ENCODE data around the gene ST3GAL4.

Gene ST3GAL4

DNA sequence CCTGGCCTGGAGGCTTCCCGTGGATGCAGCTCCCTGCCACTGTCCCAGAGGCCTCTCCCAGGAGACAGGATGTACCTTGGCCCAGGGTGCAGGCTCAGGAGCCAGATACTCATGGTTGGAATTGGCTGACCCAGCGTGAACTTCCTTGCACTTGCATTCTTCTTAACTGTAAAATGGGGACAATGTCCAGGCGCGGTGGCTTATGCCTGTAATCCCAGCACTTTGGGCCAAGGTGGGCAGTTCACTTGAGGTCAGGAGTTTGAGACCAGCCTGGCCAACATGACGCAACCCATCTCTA lies 20.1 kb upstream of the ST3GAL4 start:
- H3K36me3 Mint-ChIP-seq (ENCODE audit: insufficient read depth): peaks cover 25% of the 10 kb centered on the region
- peak overlapping the region; percentile 85 to 88 for H3K27ac Mint-ChIP-seq
- DNase-seq (no peak), ATAC-seq (replicated peaks) (no peak)
- no peak overlapping the region for H3K4me3 Mint-ChIP-seq
- peaks cover 26 to 37% of the 10 kb centered on the region in 2 donors for H3K4me1 Mint-ChIP-seq (ENCODE audit: low read depth in 2 of 2)
- no peaks in the 10 kb centered on the region for H3K9me3 Mint-ChIP-seq
- no peaks in the 10 kb centered on the region for H3K27me3 Mint-ChIP-seq

DNA sequence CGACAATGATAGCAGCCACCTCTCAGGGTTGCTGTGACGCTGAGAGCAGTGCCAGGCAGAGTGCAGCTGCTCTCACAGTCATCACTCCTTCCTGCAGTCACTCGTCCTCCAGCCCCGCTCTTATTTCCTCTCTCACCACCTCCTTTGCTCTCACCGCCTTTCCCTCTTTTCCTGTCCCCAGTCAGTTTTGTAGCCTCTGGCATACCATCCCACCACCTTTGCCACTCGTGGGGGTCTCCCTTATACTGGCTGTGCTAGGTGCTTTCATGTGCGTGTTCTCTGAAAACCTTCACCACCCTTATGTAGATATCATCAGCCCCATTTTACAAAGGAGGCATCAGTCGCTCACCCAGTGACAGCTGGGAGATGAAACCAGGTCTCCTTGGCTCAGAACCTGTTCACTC lies 19.3 kb upstream of the ST3GAL4 start:
- DNase-seq (no peak), ATAC-seq (replicated peaks) (peak; percentile 25)
- H3K4me1 Mint-ChIP-seq (ENCODE audit: low read depth in 2 of 2): peaks cover 25 to 35% of the 10 kb centered on the region in 2 donors
- H3K4me3 Mint-ChIP-seq: peak overlapping the region in 1 of 2 donors; percentile 26
- H3K27ac Mint-ChIP-seq: peak overlapping the region; percentile 88 to 92
- no peaks in the 10 kb centered on the region for H3K9me3 Mint-ChIP-seq
- no peaks in the 10 kb centered on the region for H3K27me3 Mint-ChIP-seq
- peaks cover 26% of the 10 kb centered on the region for H3K36me3 Mint-ChIP-seq (ENCODE audit: insufficient read depth)

DNA sequence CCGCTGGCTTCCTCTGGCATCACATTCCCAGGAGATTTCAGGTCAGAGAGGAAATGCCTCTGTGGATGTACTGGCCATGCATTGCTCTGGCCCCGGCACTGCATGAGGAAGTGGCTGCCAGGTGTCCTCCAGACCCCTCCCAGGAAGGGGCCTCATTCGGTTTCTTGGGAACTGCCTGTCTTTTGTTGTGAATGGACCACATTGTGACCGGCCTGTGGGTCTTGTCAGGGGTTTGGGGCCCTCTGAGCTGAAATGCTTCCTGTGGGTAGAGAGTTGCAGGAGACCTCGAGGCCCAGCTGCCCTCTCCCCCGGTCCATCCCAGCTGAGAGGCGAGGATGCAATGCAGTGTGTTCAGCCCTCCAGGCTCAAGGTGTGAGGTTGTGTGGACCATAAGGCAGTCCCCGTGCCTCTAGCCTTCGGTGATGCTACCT lies 18.8 kb upstream of the ST3GAL4 start:
- Mint-ChIP-seq H3K9me3 (no peaks in the 10 kb centered on the region), H3K27ac (peak overlapping the region; percentile 88 to 92), H3K36me3 (ENCODE audit: insufficient read depth) (peaks cover 24% of the 10 kb centered on the region), H3K4me3 (no peak overlapping the region), H3K4me1 (ENCODE audit: low read depth in 2 of 2) (peaks cover 22 to 30% of the 10 kb centered on the region in 2 donors), H3K27me3 (no peaks in the 10 kb centered on the region)
- ATAC-seq (replicated peaks) (no peak), DNase-seq (no peak)

DNA sequence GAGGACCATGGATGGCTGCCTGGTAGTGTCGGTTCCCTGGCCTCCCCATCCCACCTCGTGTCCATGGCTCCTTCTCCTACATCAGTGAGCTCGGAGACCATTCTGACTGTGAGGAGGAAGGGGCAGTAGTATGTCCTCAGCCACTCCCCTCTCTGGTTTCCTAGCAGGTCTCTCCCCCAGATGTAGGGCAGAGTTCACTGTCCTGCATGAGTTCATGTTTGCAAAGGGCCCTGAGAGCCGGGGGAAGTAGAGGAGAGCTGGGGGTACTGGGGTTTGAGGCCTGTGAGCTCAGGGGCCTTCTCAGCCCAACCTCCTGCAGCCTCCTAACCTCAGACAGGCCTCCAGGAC lies 18.4 kb upstream of the ST3GAL4 start:
- Mint-ChIP-seq H3K4me3 (no peak overlapping the region), H3K9me3 (no peaks in the 10 kb centered on the region), H3K36me3 (ENCODE audit: insufficient read depth) (peaks cover 24% of the 10 kb centered on the region), H3K4me1 (ENCODE audit: low read depth in 2 of 2) (peaks cover 21 to 27% of the 10 kb centered on the region in 2 donors), H3K27me3 (no peaks in the 10 kb centered on the region), H3K27ac (no peak overlapping the region)
- no peak for ATAC-seq (replicated peaks)
- DNase-seq: no peak

DNA sequence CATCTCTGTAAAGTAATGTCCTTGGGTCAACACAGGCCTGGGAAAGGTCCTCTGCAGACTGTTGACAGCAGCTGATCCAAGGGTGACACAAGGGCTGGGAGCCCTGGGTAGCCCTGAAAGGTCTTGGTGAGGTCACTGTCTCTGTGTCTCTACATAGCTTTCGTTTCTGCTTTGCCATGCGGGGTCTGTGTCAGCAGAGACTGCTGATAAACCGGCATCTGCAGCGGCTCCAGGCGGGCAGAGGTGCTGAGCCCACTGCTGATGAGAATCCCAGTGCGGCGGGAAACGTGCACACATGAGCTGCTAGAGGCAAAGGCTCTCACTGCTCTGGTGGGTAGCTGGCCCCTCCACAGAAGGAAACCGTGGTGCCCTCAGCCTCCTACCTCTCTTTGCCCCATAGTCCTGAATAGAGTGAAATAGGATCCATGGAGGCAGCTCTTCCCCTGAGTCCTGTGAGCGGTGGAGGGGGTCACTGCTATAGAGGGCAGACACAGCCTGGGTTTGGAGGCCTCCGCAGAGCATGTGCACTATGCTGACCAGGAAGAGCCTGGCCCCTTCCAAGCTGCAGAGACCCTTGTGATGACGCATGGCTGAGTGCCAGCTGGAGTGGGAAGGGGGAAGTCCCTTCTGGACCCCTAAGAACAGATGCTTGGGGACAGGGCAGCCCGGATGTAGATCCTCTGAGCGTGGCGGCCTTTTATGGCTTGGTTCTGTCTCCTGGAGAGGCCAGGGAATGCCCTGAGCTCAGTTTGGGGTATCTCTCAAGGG lies 17.8 kb upstream of the ST3GAL4 start:
- DNase-seq (no peak), ATAC-seq (replicated peaks) (no peak)
- Mint-ChIP-seq H3K36me3 (ENCODE audit: insufficient read depth) (peaks cover 20% of the 10 kb centered on the region), H3K4me1 (ENCODE audit: low read depth in 2 of 2) (peaks cover 15 to 21% of the 10 kb centered on the region in 2 donors), H3K27me3 (no peaks in the 10 kb centered on the region), H3K27ac (peak overlapping the region; percentile 56 to 73), H3K9me3 (no peaks in the 10 kb centered on the region), H3K4me3 (no peak overlapping the region)

DNA sequence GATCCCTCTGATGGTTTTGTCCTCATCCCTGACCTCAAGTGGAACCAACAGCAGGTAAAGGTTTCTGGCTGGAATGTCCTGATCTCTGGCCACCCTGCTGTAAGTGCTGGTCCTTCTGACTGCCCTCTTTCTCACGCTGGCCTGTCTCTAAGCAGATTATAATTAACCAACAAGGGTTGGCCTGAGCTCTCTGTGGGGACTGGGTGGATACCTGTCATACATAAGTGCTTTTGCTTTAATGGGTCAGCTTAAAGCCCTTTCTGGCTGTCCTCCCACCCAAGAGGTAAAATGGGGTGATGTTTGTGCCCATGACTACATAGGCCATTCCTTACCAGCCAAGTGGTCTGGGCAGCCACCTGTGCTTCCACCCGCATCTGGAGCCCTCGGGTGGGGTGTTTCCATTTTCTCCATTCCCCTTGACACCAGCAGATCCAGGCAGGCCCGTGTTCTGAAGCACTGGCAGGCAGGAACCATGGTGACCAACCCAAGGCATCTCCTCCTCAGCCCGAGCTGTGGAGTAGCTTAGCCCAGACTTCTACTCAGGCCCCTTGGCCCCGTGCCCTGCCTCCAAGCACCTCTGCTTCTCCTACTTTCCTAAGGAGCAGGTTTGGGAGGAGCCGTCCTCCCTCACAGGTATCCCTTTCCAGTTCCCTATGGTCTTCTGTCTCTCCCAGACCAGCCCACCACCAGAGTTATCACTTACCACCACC lies 17.0 kb upstream of the ST3GAL4 start:
- Mint-ChIP-seq H3K4me3 (no peak overlapping the region), H3K4me1 (ENCODE audit: low read depth in 2 of 2) (peaks cover 8 to 14% of the 10 kb centered on the region in 2 donors), H3K27me3 (no peaks in the 10 kb centered on the region), H3K36me3 (ENCODE audit: insufficient read depth) (peaks cover 20% of the 10 kb centered on the region), H3K9me3 (no peaks in the 10 kb centered on the region), H3K27ac (peak overlapping the region; percentile 56 to 73)
- no peak for DNase-seq
- no peak for ATAC-seq (replicated peaks)

DNA sequence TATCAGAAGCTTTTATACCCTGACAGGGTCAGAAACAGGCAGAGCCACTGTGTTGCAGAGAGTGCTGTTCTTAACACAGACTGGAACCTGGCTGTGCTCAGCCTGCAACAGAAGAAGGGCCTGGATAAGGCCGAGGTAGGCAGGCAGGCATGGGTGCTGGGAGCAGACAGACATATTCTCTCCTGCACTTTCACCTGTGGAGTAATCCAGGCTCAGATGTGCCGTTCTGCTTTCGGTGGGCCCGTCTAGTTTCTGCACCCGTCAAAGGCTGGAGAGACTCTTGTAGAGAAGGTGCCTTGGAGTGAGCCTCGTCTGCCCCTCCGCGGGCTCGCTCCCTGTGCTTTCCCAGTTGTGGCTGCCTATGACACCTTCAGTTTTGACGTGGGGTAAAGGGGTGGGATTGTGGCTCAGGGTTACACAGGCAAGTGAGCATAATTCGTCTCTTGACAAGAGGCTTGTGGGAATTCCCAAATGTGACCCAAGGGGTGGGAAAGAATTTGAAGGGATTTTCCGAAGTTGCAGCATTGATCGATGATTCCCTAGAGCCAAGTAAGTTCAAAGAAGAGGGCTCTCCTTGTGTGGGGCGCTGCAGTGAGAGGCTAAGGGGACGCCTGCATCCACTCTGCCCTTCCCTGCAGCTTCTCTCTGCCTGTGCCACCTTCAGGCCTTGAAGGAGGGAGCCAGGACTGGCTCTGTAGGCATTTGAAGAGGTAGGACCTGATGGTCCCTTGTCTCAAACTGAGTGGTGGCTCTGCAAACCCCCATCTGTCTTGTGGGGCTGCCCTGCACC lies 16.2 kb upstream of the ST3GAL4 start:
- H3K27ac Mint-ChIP-seq: peak overlapping the region; percentile 56 to 73
- H3K36me3 Mint-ChIP-seq (ENCODE audit: insufficient read depth): peaks cover 20% of the 10 kb centered on the region

DNA sequence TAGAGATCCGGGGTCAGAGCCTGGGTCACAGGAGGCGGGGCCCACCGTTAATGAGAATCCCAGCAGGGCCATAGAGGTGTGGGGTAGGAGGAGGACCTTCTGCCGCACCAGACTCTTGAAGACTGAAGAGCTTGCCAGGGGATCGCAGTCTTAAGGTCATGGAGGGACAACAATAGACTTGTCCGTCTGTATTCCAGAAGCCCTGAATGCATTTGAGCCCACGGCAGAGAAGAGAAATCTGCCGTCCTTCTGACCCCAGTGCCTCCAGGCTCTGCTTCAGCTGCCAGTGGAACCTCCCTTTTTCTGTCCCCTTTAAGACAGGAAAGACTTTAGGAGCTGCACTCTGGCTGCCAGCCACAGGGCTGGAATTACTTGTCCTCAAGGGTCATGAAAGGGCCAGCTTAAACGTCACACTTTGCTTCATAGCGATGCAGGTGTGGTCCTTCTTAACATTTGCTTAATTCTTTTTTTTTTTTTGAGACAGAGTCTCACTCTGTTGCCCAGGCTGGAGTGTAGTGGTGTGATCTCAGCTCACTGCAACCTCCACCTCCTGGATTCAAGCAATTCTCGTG lies 15.5 kb upstream of the ST3GAL4 start:
- ATAC-seq (replicated peaks) (no peak), DNase-seq (no peak)
- Mint-ChIP-seq H3K9me3 (no peaks in the 10 kb centered on the region), H3K4me1 (ENCODE audit: low read depth in 2 of 2) (peaks cover 1 to 7% of the 10 kb centered on the region in 2 donors), H3K27ac (peak overlapping the region in 1 of 2 donors; percentile 79), H3K27me3 (no peaks in the 10 kb centered on the region), H3K4me3 (no peak overlapping the region), H3K36me3 (ENCODE audit: insufficient read depth) (peaks cover 25% of the 10 kb centered on the region)

More for the DNA sequence above, 16.2 kb upstream of the ST3GAL4 start:
- DNase-seq (no peak), ATAC-seq (replicated peaks) (no peak)
- H3K4me1 Mint-ChIP-seq (ENCODE audit: low read depth in 2 of 2): peaks cover 3 to 11% of the 10 kb centered on the region in 2 donors
- H3K27me3 Mint-ChIP-seq: no peaks in the 10 kb centered on the region
- H3K4me3 Mint-ChIP-seq: no peak overlapping the region
- H3K9me3 Mint-ChIP-seq: no peaks in the 10 kb centered on the region

DNA sequence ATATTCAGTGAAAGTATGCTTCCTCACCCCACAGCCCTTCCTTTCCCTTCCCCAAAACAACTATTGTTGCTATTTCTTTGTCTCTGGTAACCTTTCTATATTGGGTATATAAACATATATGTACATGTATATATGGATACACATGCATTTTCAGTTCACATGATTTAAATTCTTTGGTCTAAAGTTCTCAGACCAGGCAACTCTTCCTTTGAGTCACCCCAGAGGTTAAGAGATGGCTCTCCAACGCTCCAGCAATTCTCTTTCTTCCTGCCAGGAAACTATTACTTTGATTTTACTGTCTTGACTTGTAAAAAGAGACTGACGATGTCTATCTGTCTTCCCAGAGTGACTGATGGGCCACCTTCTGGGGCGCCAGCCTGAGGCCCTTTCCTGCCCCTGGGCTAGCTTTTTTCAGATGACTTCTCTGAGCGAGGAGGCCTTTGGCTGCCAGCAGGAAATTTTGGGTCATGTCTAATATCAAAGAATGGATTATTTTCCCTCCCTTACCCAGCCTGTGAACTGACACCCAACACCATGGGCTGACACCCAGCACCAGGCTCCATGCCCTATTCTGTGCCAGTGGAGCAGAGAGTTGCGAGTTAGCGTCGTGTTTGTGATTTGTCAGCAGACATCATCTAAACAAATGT lies 14.4 kb upstream of the ST3GAL4 start:
- peak overlapping the region; percentile 50 to 79 for H3K27ac Mint-ChIP-seq
- H3K4me3 Mint-ChIP-seq: no peak overlapping the region

DNA sequence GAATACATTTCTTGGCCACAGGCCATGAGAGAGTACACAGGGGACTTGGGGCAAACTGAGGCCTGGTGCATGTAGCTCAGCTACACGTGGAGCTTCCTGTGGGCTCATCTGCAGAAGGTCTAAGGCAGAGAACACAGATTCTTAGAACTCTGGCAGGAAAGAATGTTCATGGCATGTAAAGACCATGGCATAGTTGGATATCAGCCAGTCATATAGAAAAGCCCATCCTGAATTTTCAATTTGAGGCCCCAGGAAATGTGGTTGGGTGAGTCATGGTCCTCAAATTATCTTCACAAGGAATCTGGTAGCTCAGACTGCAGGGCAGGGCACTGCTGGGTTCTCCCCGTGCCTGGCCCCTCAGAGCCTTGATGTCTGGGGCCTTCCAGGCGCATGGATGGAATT lies 13.7 kb upstream of the ST3GAL4 start:
- Mint-ChIP-seq H3K27ac (peak overlapping the region; percentile 50 to 79), H3K36me3 (ENCODE audit: insufficient read depth) (peaks cover 31% of the 10 kb centered on the region), H3K4me1 (ENCODE audit: low read depth in 2 of 2) (no peaks in the 10 kb centered on the region), H3K9me3 (no peaks in the 10 kb centered on the region), H3K4me3 (no peak overlapping the region), H3K27me3 (no peaks in the 10 kb centered on the region)
- ATAC-seq (replicated peaks) (no peak), DNase-seq (no peak)

More for the DNA sequence above, 14.4 kb upstream of the ST3GAL4 start:
- H3K4me1 Mint-ChIP-seq (ENCODE audit: low read depth in 2 of 2): peaks cover 0 to 6% of the 10 kb centered on the region in 2 donors
- ATAC-seq (replicated peaks): no peak
- H3K36me3 Mint-ChIP-seq (ENCODE audit: insufficient read depth): peaks cover 34% of the 10 kb centered on the region
- no peak for DNase-seq
- no peaks in the 10 kb centered on the region for H3K9me3 Mint-ChIP-seq
- no peaks in the 10 kb centered on the region for H3K27me3 Mint-ChIP-seq

DNA sequence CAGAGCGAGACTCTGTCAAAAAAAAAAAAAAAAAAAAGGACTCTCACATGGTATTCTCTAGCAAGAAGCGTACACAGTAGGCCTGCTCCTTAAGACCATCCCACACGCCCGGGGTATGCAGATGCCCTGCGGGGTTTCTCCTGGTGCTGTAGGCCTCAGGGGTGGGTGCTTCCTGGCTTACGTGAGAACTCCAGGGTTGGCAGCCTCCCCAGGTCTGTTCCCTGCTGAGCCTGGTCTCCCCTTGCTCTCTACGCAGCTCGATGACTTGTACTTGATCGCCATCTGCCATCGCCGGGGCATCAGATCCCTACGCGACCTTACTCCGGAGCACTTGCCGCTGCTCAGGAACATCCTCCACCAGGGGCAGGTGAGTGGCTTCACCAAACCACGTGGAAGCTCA lies 12.4 kb upstream of the ST3GAL4 start:
- ATAC-seq (replicated peaks): no peak
- H3K4me1 Mint-ChIP-seq (ENCODE audit: low read depth in 2 of 2): no peaks in the 10 kb centered on the region
- peaks cover 24% of the 10 kb centered on the region for H3K36me3 Mint-ChIP-seq (ENCODE audit: insufficient read depth)
- H3K27ac Mint-ChIP-seq: peak overlapping the region; percentile 16 to 85
- H3K4me3 Mint-ChIP-seq: no peak overlapping the region
- no peaks in the 10 kb centered on the region for H3K9me3 Mint-ChIP-seq
- no peaks in the 10 kb centered on the region for H3K27me3 Mint-ChIP-seq
- DNase-seq: no peak

DNA sequence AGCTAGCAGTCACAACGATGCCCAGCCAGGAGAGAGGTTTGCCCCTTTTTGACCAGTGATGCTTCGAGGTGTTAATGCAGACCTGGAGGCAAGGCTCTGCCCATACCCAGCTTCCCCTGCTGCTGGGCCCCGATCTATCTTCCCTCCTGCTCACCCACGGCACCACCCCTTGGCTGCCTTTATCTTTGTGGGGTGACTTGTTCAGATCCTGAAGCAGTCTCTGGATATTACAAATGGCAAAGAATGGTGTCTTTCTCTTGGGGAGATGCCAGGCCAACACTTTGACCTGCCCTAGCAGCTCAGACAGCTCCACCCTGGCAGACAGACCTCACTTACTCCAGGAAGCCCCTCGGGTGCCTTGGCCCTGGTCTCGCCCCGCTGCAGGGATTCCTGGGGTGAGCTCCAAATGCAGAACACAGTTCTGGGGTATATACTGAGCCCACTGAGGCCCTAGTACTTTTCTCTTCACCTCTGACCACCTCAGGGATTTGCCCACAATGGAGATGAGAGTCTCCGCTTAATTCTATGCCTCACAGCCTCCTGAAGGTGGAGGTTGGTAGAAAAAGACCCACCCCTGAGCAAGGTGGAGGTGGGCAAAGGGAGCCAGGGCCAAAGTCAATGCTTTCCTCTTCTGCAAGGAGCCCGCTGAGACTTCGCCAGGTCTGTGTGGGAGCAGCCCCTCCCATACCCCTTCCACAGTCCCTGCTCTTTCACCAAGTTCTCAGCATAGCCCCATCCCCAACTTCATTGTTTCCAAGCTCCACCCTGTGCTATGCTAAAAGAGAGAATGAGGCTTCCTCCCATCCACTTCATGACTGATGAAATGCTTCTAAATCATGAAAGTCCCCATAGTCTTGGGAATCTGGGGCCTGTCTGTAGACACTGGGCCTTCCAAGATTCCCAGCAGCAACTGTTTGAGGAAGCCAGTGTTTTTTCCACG lies 11.1 kb upstream of the ST3GAL4 start:
- ATAC-seq (replicated peaks): no peak
- Mint-ChIP-seq H3K4me1 (ENCODE audit: low read depth in 2 of 2) (peaks cover 1 to 5% of the 10 kb centered on the region in 2 donors), H3K27ac (peak overlapping the region; percentile 79 to 85), H3K4me3 (no peak overlapping the region), H3K27me3 (no peaks in the 10 kb centered on the region), H3K36me3 (ENCODE audit: insufficient read depth) (peaks cover 19% of the 10 kb centered on the region), H3K9me3 (no peaks in the 10 kb centered on the region)
- no peak for DNase-seq
